GDM1 (cell line): Measurements from ENCODE around the gene AP2A2.
"Not testable (repeated sequence)": the region's sequence is repeated elsewhere in the genome, so short reads cannot be mapped to it uniquely, and the experiment has no call there.

ENCODE experiments used
- DNase-seq: peaks from one replicate; lab custom pipeline; 2025; lab: John Stamatoyannopoulos, UW

AP2A2 gene

DNA sequence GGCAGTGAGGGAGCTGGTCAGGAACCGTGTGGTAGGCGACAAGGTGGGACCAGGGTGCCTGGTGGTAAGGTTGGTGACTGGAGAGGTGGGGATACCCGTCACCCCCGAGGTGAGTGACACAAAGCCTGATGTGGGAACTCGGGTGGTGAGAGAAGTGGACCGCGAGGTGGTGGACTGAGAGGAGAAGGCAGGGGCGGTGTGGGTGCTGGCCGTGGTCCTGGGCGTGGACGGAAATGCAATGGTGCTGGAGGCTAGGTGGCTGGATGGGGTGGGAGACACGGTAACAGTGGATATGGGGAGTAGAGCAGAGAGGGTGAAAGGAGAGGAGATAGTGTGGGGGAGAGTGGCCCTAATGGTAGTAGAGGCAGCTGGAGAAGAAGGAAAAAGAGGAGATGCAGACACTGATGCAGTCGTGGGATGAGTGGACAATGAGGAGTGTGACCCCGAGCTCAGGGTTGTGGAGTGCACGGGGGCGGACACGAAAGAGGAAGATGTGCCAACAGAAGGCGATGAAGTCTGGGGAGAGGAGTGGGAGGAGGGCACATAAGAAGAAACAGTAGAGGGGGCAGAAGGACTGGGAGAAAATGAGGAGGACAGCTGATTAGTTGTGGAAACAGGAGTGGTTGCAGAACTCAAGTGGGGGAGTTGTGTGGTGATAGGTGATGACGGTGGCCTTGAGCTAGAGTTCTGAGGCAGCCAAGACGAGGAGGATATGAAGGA, 90.3 kb downstream of the AP2A2 start:
- DNase-seq: no peak

- not testable (repeated sequence) for DNase-seq
Observed at GRCh38 chr11:1016610-1017126, 91.0 kb downstream of the AP2A2 start.

DNA sequence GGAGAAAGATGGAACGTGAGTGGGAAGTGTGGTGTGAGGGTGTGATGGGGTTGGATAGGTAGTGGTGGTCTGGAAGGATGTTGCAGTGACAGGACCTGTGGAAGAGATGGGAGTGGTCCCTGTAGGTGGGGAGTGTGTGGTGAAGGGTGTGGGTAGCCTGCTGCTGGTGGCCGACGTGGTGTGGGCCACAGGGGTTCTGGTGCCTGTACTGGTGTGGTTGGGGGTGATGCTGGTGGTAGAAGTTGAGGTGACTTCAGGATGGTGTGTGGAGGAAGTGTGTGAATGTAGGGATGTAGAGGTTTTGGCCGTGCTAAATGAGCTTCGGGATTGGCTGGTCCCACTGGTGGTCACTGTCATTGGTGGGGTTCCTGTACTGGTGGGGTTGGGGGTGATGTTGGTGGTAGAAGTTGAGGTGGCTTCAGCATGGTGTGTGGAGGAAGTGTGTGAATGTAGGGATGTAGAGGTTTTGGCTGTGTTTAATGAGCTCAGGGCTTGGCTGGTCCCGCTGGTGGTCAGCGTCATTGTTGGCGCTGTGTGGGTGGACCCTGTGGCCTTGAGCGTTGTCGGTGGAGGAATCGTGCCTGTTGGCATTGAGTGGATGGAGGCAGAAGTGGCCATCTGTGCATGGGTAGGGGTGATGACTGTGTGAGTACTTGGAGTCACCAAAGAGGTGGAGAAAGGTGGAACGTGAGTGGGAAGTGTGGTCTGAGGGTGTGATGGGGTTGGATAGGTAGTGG, 91.8 kb downstream of the AP2A2 start:
- DNase-seq: no peak

DNA sequence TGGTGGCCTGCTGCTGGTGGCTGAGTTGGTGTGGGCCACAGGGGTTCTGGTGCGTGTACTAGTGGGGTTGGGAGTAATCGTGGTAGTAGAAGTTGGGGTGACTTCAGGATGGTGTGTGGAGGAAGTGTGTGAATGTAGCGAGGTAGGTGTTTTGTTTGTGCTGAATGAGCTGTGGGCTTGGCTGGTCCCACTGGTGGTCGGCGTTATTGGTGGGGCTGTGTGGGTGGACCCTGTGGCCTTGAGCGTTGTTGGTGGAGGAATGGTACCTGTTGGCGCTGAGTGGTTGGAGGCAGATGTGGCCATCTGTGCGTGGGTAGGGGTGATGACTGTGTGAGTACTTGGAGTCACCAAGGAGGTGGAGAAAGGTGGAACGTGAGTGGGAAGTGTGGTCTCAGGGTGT, 92.4 kb downstream of the AP2A2 start:
- DNase-seq: no peak

- DNase-seq: no peak
Observed at GRCh38 chr11:1019321-1019910, 93.7 kb downstream of the AP2A2 start.

DNA sequence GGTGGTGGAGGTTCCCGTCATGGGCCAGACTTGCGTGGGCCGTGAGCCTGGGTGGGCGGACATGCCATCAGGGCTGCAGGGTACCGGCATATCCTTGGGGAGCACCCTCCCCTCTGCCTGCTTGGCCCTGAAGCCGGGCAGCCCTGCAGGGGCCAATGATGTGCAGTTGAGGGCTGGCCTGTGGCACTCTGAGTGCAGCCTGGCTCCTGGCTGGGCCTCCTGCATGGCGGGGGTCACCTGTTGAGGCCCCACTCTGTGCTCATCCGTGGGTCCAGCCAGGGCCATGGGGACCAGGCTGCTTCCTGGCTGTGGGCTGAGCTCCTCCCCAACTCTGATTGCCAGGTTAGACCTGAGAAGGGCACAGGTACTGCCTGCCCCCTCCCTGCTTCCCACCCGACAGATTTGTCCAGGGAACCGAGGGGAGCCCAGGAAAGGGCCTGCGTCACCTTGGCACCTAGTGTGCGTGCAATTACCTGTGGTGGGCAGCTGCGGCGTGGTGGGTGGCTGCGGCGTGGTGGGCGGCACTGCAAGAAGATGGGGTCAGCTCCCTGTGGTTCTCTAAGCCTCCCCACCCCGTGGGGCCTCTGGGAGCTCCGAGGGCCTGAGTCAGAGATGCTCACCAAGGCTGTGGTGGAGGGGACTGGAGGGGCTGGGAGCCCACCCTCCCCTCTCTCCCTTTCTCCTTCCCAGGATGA, 94.7 kb downstream of the AP2A2 start:
- no peak for DNase-seq

- DNase-seq: no peak
Observed at GRCh38 chr11:1022411-1022810, 96.7 kb downstream of the AP2A2 start.

DNA sequence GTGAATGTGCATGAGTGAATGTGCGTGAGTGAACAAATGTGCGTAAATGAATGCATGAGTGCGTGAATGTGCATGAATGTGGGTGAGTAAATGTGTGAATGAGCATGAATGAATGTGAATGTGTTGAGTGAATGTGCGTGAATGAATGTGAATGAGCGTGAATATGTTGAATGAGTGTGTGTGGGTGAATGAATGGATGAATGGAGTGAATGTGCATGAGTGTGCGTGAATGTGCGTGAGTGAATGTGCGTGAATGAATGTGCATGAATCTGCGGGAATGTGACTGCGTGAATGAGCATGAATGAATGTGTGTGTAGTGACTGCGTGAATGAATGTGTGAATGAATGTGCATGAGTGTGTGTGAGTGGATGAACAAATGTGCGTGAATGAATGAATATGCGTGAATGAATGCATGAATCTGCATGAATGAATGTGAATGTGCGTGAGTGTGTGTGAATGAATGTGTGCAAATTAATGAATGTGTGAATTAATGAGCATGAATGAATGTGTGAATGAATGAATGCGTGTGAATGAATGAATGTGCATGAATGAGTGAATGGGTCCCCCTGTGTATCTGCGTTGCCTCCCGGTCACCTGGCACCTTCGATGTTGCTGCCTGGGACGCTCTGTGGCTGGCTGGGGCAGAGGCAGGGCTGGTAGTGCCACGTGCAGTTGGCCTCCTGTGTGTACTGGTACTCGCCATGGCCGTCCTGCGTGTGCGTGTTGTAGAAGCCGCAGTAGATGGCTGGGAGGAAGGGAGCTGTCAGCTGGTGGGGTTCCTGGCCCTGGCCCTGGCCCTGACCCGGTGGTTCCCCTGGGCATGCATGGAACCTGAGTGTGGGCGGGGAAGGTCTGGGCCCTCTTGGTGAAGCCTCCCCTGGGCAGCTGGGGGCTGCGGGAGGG, 97.5 kb downstream of the AP2A2 start:
- no peak for DNase-seq

GRCh38 chr11:1023811-1024596, 98.3 kb downstream of the AP2A2 start:
- no peak for DNase-seq

GRCh38 chr11:1024597-1025409, 99.1 kb downstream of the AP2A2 start:
- no peak for DNase-seq

DNA sequence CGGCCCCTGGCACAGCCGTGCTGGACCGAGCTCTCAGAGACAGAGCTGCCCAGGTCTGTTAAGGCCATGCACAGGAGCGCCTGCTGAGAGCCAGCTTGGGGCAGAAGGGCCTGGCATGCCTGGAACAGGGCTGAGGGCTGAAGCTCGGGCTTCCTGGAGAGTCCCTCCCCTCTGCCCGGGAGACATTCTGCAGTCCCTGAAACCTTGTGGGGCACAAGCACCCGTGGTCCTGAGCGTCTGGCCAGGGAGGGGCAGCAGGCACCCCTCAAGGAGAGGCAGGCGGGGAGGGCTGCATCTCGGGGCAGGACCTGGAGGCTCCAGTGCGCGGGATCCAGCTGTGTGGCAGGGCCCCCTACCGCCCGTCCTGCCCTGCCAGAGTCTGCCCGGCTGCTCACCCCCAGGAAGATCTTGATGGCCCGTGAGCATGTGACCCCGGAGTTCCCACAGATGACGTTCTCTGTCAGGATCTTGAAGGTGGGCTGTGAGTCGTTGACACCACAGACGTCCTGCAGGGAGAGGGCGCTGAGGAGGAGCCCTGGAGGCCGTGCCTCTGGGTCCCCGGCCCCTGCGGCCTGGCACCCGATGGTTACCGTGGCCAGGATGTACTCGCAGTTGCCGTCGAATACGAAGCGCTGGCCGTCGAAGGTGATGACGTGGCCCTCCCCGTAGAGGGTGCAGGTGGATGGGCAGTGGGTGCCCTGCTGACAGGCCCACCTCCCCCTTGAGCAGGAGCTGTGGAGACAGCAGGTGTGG, 99.9 kb downstream of the AP2A2 start:
- no peak for DNase-seq

- no peak for DNase-seq
Observed at GRCh38 chr11:1026163-1026450, 100.4 kb downstream of the AP2A2 start.

DNA sequence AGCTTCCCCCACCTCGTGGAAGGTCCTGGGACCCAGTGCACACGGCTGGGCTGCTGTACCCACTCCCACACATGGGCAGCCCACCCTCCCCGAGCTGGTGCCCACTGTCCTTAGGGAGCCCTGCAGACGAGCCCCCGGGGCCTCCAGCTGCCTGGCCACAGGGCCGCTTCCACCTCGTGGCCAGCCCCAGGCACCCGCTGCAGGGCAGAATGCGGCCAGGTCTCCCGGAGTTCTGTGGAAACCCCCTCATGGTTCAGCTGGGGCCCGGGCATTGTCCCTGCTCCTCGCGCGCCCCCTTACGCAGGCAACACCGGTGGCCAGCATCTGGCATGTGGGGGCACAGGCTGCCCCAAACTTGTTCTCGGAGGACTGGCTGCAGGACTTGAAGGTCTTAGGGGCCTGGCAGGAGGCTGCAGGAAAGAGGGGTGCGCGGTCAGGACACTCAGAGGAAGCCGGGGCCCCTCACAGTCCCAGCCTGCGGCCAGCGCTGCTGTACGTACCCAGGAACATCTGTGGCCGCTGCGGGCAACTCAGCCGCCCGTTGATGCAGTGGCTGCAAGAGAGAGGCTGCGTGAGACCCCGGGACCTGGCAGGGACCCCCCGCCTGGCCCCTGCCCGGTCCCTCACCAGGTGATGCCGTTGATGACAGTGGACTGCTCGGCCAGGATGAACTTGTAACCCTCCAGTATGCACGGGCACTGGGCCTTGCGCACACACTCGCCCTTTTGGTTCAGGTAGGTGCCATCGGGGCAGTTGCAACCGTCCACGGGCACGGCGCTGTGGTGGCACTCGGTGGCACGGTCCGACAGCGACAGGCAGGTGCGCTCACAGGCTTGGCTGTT, 101.2 kb downstream of the AP2A2 start:
- DNase-seq: no peak

DNA sequence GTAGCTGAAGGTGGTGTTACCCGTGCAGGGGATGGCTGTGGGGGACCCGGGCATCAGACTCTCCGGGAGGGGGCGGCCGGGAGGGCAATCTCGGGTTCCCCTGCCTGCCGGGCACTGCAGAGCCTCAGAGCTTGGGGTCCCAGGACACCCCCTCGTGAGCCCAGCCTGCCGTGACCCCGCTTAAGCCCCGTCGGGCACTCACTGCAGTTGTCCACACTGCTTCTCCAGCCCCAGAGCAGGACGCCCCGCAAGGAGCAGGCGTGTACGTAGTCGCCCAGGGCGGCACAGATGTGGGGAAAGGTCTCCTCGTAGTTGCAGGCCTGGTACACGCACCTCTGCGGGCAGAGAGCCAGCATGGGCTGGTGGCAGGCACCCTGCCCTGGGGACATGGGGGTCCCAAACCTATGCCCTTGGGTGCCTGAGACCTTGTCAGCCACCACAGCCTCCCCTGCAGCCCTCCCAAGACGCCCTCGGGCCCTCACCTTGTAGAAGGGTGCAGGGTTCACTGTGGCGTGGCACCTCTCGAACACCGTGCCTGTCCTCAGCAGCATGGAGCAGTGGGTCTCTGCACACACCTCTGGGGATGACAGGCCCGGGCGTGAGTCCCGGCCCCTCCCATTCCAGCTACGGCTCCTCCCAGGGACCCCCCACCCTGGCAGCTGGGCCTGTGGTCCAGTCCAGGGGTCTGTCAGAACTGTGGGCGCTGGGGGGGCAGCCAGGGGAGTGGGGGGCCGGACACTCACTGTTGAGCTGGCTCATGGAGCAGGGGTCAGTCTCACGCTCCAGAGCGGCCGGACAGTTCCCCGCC, 102.0 kb downstream of the AP2A2 start:
- DNase-seq: no peak

DNA sequence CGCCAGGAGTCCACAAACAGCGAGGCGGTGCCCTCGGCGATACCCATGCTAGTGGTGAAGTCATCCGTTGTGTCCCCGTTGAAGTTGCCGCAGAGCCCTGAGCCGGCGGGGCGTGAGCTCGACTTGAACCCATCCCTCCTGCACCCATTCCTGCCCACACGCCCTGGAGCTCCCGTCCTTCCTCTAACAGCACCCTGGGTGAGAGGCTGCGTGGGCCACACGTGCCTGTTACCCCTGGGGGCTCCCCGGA, 102.5 kb downstream of the AP2A2 start:
- DNase-seq: no peak

DNA sequence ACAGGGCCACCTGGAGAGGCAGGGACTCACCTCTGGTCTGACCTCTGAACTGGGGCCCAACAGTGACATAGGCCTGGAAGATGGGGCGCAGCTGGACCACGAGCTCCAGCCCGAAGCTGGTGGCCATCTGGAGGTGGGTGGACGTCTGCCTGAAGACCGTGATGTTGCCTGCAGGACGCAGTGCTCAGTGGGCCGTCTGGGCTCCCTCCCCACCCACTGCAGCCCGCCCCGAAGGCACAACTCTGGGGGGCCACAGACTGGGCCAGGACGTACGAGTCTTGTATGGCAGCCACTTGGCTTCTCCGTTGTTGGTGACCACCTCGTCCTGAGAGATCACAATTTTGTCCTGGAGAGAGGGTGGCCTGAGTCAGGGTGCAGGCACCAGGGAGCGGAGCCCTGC, 102.9 kb downstream of the AP2A2 start:
- DNase-seq: no peak

DNA sequence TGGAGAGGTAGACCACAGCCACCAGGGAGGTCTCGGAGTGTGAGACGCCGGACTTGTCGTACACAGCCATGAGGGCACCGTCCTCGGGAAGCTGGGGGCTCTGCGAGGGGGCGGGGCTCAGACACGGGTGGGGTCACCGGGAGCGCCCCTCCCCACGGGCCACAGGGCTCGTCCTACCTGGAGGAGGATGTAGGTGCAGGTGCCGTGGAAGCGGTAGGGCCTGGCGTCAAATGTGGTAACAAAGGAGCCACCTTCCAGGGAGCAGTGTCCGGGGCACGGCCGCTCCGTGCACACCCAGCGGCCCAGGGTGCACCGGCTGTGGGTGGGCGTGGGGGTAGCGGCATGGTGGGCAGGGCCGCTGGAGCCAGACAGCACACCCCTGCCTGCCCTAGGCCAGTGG, 103.4 kb downstream of the AP2A2 start:
- no peak for DNase-seq

GRCh38 chr11:1029654-1030053, 104.0 kb downstream of the AP2A2 start:
- DNase-seq: no peak
